CD4-positive, alpha-beta T cell treated with Interleukin-15 for 4 hours (primary cell): ENCODE results near the gene ZFP36.
A peak's percentile ranks its signal among the peaks of the same experiment; 100 is the strongest.

ENCODE experiments used
- DNase-seq: peaks from one replicate; pipeline ENCODE4 v3.0.0-alpha.2; 2020; ENCODE audit warnings: low spot score

Gene ZFP36

DNA sequence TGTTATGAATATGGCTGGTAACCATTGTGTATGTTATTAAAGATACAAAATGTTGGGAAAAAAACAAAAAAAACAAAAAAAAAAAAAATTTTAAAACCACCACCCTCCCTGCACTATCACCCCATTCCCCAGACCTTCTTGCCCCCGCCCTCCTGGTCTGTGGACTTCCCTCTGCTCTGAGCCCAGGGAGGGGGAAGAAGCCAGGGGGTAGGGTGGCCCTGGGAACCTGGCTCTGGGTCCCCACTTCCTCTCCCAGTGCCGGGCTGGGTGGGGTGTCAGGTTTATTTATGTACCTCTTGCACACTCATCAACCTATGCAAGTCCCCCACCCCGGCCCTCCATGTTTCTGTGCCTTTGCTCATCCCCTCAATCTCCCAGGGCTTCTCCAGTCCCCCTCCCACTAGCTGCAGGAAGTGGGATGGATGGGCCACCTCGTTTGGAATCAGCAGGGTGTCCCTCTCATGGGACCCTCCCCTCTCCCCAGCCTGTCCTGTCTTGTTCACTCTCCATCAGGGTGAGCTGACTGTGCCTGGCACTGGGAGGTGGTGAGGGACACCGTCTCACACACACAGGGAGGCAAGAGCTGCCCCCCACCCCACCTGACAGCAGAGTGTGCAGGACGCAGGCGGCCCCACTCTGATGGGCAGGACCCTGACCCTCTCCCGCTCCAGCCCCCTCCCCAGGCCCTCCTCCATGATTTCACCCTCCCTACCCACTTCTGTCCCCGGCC lies 21.6 kb upstream of the ZFP36 start:
- no peak for DNase-seq

DNA sequence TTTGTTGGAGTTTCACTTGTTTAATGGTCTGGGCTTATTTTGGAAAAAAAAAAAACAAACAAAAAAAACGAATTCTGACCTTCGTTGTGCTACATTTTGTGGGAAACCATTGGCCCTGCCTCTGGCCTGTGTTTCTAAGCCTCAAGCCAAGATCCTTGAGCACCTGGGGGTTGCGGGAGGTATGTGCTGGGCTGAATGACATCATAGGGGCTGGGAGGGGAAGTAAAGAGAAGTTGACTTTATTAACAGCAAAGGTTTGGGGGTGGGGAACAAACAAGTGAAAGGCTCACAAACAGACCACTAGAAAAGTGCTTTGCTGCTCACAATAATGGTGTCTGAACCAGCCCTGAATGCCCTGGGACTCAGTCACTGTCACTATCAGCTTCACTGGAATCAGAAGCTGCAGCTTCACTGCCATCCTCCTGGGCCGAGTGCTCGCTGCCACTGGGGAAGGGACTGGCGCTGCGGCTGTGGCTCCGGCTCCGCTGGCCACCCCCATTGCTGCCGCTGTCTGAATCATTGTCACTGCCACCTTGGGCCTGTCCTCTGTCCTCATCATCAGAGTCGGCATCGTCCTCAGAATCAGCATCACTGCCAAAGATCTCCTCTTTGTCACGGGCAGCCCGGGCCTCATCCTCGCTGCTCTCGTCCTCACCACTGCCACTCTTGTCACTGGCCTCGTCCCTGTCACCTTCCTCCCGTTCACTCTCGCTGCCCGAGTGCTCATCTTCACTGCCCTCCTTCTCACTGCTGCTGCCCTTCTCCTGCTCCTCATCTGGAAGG lies 20.8 kb upstream of the ZFP36 start:
- DNase-seq: no peak

DNA sequence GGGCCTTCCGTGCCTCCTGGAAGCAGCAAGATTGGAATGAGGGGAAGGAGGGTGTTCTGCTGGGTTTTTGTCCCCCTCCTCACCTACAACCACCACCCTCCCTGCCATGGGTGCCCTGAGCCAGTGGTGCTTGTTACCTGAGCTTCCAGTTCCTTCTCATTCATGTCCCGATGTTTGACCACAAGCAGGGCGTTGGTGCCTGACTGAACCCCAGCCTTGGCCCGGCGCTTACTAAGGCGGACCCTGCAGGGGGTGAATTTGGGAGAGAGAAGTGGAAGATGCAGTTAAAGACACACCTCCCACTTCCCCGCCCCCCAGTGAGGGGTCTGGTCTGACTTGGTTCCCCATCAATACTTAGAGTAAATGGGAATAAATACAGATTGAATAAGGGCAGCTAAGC lies 20.1 kb upstream of the ZFP36 start:
- no peak for DNase-seq

DNA sequence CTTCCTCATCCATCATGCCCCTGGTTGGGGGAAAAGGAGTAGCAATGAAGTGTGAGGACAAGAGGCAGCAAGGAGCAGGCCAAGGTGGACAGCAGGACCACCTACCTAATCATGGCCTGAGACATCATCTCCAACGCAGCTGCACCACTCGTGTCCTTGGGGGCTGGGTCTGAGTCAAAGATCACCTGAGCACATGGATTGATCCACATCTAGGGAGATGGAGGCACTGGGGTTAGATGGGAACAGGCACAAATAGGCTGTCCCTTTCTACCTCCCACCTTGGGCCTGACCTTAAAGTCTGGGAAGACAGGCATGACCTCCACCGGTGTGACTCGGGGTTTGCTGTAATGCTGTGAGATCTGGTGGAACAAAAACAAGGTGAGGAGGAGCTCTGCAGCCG lies 18.0 kb upstream of the ZFP36 start:
- DNase-seq: no peak

DNA sequence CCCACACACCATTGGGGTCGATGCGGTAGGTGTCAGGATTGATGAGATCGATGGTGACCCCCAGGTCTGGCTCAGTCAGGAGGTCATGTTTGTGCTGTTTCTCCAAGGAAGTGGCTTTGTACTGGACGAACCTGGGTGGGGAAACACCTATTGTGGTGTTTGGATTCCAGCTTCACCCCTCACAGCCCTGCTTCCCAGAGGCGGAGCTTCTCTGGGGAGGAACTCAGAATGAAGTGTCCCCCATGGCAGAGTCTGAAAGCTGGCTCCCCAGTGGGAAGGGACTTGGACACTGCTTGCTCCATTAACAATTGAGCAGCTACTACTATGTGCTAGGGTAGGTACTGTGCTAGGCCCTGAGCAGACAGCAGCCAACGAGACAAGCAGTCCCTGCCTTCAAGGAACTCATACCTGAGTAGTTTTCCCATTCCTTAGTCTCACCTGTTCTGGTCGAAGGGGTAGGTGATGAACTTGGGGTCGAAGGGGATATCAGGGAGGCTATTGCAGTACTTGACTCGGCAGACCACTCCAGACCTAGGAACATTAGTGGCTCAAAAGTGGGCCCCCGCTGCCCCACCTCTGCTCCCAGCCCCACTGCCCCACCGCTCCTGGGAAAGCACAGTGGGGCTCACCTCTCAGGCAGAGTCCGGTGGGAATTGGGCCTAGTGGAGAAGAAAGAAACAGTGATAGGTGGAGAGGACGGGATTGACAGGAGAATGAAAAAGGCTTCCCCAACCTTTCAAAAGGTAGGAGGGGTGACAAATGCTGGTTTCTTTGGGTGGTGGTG lies 16.8 kb upstream of the ZFP36 start:
- DNase-seq: no peak

DNA sequence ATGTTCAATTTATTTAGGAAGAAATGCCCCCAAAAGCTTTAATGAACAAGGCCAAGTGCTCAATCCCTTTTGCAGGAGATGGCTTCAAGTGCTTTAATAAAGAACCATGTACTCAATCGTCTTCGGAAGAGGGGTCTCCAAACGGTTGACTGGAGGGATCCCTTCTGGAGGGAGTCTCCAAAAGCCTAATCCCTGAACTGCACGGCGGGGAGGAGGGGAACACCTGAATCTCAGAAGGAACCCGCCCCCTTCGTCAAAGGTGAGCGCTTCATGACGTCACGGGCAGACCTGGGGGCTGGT lies 16.2 kb upstream of the ZFP36 start:
- DNase-seq: peak; percentile 72

DNA sequence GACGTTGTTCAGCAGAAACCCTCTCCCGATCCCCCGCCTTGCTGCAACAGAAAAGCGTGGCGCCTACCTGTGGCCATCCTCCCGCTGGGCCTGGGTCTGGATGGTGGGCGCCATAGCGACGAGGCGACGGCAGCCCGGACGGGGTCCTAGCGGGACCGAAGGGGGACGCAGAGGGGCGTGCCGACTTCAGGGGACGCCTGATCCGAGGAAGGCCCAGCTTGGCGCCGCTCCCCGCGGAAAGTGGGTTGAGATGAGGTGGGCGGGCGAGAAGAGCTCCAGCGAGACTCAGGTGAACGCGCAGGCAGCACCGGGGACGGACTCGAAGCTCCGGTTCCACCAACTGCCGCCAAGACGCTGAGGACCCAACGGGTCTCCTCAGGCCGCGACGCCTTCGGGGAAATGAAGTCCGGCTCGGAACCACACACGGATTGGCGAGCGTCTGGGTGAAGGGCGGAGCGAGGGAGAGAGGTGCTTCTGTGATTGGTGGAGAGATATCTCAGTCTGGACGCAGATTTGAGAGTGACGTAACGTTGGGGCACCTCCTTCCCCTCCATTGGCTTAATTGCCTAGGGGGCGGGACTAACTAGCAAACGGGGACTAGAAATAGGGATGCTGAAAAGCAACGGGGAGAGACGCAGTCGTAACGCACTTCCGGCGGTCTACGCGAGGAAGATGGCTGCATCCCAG lies 15.8 kb upstream of the ZFP36 start, which contains the start of the genes MED29 and PAF1:
Gene MED29, plus strand, starts transcription at position 628 of the 687 bp plus-strand sequence. Its CDS starts 45 bp downstream, at position 673.
Gene PAF1, minus strand, starts transcription at position 356 of the 687 bp plus-strand sequence. Its CDS starts 242 bp downstream, at position 114.
- DNase-seq: peak; percentile 99

DNA sequence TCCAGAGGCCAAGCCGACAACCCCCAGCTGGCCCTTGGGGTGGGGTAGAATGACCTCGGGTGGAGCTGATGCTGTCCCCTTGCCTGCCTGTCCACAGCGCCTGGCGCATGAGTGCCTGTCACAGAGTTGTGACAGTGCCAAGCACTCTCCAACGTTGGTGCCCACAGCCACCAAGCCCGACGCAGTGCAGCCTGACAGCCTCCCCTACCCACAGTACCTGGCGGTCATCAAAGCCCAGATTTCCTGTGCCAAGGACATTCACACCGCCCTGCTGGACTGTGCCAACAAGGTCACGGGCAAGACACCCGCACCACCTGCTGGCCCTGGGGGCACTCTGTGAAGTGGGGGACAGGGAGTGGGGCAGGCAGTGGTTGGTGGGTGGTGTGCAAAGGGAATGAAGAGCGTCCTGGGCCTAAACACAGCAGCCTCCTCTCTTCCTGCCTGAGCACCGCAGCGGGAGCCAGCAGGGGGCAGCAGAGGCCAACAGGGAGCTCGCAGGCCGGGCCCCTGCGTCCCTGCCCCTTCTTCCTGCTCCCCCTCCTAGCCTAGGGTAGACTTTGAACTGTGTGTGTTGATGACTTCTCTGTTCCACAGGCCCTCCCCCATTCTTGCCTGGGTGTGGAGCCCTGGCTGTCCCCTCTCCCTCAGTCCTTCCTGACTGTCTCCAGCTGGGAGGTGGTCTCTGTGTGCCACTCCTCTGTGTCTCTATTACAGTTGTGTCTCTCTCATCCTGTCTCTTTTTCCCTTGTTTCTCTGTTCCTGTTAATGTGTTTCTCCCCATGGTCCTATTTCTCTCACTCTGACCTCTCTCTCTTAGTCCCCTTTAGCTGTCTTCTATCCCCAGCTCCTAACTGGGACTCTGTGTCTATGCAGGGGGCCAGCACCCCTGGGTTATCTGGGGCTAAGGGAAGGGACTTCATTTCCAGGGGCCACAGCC lies 9.0 kb upstream of the ZFP36 start:
- peak; percentile 95 for DNase-seq

DNA sequence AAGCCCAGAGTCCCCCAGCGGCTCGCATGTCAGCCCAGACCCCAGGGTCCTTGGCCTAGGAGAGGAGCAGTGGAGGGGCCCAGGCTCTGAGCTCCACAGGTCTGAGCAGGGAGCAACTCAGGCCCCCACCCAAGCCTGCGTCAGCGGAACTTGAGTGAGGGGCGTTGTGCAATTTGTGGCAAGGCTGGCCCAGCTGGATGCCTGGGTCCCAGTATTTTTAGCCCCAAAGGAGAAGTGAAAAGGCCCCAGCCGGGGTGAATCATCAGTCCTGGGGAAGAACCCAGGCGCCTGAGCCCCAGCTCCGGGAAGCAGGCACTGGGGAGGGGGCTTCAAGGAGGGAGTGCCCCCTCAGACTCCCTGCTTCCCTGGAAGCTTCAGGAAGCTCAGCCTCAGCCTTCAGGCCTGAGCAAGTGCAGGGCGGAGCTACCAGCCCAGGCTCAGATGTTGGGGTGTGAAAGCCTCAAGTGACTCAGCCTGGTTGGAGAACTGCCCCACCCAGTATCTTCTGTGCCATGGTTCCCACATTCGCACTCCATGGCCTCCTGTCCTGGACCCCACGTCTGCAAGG lies 8.3 kb upstream of the ZFP36 start:
- peak; percentile 79 for DNase-seq

DNA sequence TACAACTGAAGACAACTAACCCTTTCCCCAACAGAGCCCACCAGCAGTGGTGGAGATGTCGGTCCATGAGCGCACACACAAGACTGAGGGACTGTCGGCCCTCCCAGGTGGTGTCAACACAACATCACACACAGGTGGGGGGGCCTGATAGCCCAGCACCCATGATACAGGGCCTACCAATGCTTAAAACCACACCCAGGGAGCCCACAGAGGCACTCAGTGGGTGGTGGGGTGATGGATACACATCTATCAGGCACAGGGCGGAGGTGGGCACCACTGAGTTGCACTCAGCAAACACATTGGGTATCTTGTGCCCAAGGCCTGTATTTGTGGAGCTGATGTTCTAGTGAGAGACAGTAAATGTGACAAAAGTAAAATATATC lies 7.0 kb upstream of the ZFP36 start:
- no peak for DNase-seq

DNA sequence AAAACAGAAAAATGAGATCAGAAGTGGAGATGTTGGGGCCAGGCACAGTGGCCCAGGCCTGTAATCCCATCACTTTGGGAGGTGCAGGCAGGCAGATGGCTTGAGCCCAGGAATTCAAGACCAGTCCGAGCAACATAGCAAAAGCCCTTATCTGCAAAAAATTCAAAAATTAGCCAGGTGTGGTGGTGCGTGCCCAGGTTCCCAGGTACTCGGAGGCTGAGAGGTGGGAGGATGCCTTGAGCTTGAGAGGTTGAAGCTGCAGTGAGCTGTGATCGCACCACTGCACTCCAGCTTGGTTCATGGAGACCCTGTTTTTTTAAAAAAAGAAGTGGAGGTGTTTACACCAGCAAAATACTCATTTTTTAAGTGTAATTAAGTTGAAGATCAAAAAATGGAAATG lies 6.6 kb upstream of the ZFP36 start:
- no peak for DNase-seq

DNA sequence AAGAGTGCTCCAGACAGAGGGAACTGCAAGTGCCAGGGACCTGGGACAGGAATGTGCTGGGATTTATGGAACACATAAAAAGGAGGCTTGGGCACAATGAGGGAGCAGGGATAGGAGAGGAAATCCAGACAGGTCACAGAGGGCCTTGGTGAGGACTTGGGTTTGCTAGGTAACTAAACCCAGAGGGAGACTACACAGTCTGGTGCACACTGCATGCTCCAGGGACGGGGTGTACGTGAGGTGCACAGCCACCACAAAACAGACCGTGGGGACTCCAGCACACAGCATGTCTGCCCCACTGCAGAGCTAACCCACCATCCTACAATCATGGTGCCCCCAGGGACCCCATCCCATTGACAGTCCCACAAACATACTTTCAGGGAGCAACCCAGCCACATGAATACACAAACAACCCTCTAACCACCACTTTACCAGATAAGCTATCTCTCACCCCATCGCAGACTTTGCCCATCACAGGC lies 5.5 kb upstream of the ZFP36 start:
- DNase-seq: no peak

DNA sequence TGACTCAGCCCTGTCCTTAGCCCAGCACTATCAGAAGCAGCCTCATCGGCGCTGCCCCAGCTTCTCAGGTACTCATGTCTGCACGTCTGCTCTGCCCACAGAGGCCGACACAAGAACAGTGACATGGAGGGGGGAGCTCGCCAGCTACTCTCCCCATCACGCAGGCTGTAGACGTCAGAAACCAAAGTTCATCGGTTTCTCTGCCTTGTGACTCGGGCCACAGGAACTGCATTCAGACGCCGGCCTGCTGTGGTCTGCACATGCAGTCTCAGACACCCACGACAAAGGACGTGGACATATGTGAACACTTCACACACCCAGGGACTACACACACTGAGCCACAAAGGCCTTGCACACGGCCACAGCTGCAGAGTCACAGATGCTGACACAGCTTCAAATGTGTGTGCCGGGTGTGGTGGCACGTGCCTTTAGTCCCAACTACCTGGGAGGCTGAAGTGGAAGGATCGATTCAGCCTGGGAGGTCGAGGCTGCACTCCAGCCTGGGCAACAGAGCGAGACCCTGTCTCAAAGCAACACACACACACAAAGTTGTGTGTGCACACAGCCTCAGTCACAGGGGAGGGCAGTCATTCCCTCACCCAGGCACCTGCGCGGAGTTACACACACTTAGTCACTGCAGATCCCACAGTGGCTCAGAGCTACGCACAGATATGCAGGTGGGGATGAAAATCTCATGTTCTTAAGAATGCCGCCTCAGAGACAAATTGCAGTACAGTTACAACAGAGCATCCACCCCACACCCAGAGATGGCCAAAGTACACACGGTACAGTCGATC lies 4.9 kb upstream of the ZFP36 start:
- peak; percentile 91 for DNase-seq

DNA sequence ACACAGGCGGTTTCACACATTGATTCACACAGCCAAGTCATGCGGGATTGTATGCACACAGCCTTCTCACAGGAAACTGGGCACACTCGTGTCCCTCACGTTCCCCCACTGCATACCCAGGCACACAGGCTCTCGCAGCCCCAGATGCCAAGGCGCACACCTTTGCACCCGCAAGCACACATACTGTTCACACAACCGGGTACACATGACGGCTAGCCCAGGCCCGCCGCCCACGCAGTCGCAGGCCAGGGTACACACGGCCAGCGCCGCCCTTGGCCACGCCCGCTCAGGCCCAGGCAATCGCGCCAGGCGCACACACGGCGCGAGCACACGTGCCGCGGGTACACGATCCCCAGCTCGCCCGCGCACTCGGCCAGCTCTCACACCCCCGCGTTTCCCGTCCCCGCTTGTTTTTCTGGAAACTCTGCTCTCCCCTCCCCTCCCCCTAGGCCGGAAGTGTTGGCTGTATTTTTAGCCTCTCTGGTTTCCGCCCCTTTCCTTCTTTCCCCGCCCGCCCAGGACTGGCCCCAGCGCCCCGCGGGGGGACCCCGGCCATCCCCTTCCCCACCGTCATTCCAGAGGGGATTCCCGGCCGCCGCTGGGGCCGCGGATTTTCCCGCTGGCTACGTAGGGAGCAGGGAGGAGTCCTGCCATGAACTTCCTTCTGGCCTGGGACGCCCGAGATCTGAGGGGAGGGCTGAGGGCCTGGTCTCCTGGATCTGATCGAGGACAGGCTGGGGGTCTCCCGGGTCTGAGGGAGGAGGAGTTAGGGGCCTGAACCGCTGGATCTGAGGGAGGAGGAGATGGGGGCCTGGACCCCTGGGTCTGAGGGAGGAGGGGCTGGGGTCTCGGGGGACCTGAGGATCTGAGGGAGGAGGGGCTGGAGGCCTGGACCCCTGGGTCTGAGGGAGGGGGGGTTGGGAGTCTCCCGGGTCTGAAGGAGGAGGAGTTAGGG lies 4.0 kb upstream of the ZFP36 start:
- DNase-seq: peak; percentile 79

DNA sequence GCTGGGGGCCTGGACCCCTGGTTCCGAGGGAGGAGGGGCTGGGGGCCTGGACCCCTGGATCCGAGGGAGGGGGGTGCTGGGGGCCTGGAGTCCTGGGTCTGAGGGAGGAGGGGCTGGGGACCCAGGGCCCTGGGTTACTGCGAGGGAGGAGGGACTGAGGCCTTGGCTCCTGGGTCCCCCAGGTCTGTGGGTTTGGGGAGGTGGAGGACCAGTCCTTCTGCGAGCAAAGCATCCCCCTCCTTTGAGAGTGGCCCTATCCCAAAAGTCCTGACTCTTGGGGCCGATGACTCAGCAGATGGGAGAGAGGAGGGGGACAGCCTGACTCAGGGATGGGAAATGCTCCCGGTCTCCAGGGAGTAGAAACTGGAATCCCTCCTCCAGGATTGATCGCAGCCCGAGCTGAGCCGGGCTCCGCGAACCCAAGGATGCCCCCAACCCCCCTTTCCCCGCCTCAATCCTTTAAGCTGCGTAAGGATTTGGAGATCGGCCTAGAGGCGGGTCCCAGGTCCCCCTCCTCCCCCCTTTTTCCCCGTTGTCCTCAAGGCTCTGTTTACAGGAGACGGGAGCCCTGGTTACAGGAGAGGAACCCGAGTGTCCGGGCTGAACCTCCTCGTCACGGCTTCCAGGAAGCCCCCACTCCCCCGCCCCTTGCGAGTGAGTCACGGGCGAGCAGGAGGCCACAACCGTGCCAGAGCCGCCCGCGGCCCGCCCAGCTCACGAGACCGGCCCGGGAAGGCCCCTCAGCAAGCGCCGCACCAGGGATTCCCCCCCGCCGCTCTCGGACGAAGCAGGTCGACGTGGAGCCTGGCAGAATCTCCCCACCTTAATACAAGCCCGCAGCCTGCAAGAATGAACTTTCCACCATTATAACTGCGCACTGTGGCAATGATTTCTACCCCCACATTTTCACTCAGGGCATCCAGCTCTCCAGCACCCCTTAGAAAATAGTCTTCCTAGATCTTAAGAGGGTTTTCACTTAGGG lies 3.0 kb upstream of the ZFP36 start:
- peak; percentile 96 for DNase-seq

DNA sequence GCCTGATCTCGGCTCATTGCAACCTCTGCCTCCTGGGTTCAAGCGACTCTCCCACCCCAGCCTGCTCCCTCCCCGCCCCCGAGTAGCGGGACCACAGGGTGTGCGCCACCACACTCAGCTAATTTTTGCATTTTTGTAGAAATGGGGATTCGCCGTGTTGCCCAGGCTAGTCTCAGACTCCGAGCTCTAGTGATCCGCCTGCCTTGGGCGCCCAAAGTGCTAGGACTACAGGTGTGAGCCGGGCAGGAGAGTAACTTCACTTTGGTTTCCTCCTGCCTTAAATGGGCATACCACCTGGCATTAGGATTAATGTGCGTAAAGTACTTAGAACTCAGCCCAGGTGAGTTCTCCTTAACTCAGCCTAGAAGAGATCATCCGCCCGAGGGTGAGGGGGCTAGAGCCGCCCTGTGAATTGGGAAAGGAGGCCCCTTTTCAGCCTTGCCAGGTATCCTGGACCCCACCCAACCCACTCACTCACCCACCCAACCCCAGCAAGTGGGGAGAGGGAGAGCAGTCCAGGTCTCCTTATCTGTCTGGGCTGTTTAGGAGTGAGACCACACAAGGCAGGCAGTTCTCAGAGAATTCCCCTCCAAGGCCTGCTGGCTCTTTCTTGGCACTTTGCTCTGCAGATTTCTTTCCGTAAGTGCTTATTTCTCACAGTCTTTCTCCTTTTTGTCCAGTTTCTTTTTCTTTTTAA lies 1.2 kb upstream of the ZFP36 start:
- peak; percentile 35 for DNase-seq
